Activated CD8-positive, alpha-beta T cell treated with anti-CD3 and anti-CD28 coated beads for 36 hours (primary cell): ENCODE measurements around the gene ATN1. TPM values are rescaled to one million over a fixed set of nuclear protein-coding genes. Genes with fewer than 3 reads are reported as not detected.
A peak's percentile ranks its signal among the peaks of the same experiment; 100 is the strongest.

Experiments
- ATAC-seq: fragments of 200-7000 bp; cut with Tn5 transposase; one replicate; pipeline ENCODE4 v1.10.0; 2021; ENCODE audit warnings: mild to moderate bottlenecking, moderate library complexity
- CTCF ChIA-PET: fragments of 350-600 bp; sonication (Branson Sonifier 250); formaldehyde crosslinking; loops from one replicate; lab custom pipeline; 2021; ENCODE audit warnings: antibody characterized with exemption; lab: Charles Lee
- POLR2A ChIA-PET: fragments of 350-600 bp; sonication (Branson Sonifier 250); formaldehyde crosslinking; loops from one replicate; lab custom pipeline; 2021; ENCODE audit warnings: antibody characterized with exemption; lab: Charles Lee
- DNase-seq: peaks from one replicate; pipeline ENCODE4 v3.0.0-alpha.2; 2020
- H3K27ac Mint-ChIP-seq: one replicate; pipeline ENCODE4 v1.8.0; 2021; ENCODE audit warnings: mild to moderate bottlenecking, mixed read lengths
- H3K27me3 Mint-ChIP-seq: one replicate; pipeline ENCODE4 v1.8.0; 2021; ENCODE audit warnings: mixed read lengths
- H3K36me3 Mint-ChIP-seq: one replicate; pipeline ENCODE4 v1.8.0; 2021; ENCODE audit warnings: low read depth, mixed read lengths
- H3K4me1 Mint-ChIP-seq: one replicate; pipeline ENCODE4 v1.8.0; 2021; ENCODE audit warnings: low read depth, mixed read lengths
- H3K4me3 Mint-ChIP-seq: one replicate; pipeline ENCODE4 v1.8.0; 2021; ENCODE audit warnings: mild to moderate bottlenecking, moderate library complexity, mixed read lengths
- H3K9me3 Mint-ChIP-seq: one replicate; pipeline ENCODE4 v1.8.0; 2021; ENCODE audit warnings: mixed read lengths
- CTCF ChIP-seq: fragments of 200-600 bp; IDR thresholded peaks from one replicate; pipeline ENCODE4 v1.8.0; 2022; ENCODE audit warnings: antibody characterized with exemption, mild to moderate bottlenecking
- intact Hi-C: fragments of 100-400 bp; cut with micrococcal nuclease; formaldehyde crosslinking; loops from one replicate; pipeline ENCODE4 v1.10.0; 2022
- total RNA-seq, 2 experiments: library from RNA; stranded (reverse); gene quantifications; one replicate each; pipeline ENCODE4 v1.2.3, GENCODE V29; 2021

ATN1 gene
- total RNA-seq, 2 experiments from 2014 or later, result 26.4 to 28.5 TPM

- DNase-seq, result peak; percentile 87
- Mint-ChIP-seq H3K36me3 (peaks cover 39% of the 10 kb centered on the region), H3K4me1 (peaks cover 56% of the 10 kb centered on the region), H3K9me3 (no peaks in the 10 kb centered on the region), H3K27ac (peak overlapping the region; percentile 98), H3K27me3 (no peaks in the 10 kb centered on the region), H3K4me3 (peak overlapping the region; percentile 83)
- intact Hi-C loops, result no loop called here
- peak; percentile 50 for ATAC-seq
- ChIA-PET CTCF (interaction anchor here (0.9 to 22.8 kb wide), 16 partner anchors 10 to 397 kb away, joined by 3 to 460 read pairs (median 5); partner anchors contain the start of genes ATN1, SPSB2 and ZNF384), POLR2A (interaction anchor here (0.7 to 36.0 kb wide), 15 partner anchors 10 to 401 kb away, joined by 3 to 1266 read pairs (median 4); partner anchors contain the start of genes ATN1, C12orf57, EMG1 and PHB2)
- TF ChIP-seq CTCF, result no peak
These were observed 9.1 kb downstream of the ATN1 start for GRCh38 chr12:6936636-6937480.

- peak; percentile 89 for TF ChIP-seq CTCF
- Mint-ChIP-seq H3K36me3 (peaks cover 39% of the 10 kb centered on the region), H3K4me1 (peaks cover 54% of the 10 kb centered on the region), H3K9me3 (no peaks in the 10 kb centered on the region), H3K27me3 (no peaks in the 10 kb centered on the region), H3K27ac (peak overlapping the region; percentile 98), H3K4me3 (peak overlapping the region; percentile 83)
- ChIA-PET CTCF (interaction anchor here (0.7 to 22.8 kb wide), 22 partner anchors 11 to 398 kb away, joined by 3 to 460 read pairs (median 5); partner anchors contain the start of genes ATN1, COPS7A, ENO2 and SPSB2), POLR2A (interaction anchor here (0.7 to 36.0 kb wide), 20 partner anchors 11 to 402 kb away, joined by 3 to 1266 read pairs (median 4); partner anchors contain the start of genes ATN1, C12orf57, CDCA3 and EMG1)
- DNase-seq (peak; percentile 96), ATAC-seq (peak; percentile 88)
- intact Hi-C loops, result no loop called here
These were observed 10.0 kb downstream of the ATN1 start for GRCh38 chr12:6937481-6938352.

- DNase-seq (no peak), ATAC-seq (no peak)
- H3K4me1 Mint-ChIP-seq, result peaks cover 54% of the 10 kb centered on the region
- TF ChIP-seq CTCF, result peak; percentile 4
- no peaks in the 10 kb centered on the region for H3K27me3 Mint-ChIP-seq
- H3K36me3 Mint-ChIP-seq, result peaks cover 39% of the 10 kb centered on the region
- intact Hi-C loops, result no loop called here
- peak overlapping the region; percentile 98 for H3K27ac Mint-ChIP-seq
- no peaks in the 10 kb centered on the region for H3K9me3 Mint-ChIP-seq
- CTCF ChIA-PET, result interaction anchor here (1.0 to 22.8 kb wide), 18 partner anchors 10 to 398 kb away, joined by 3 to 460 read pairs (median 5); partner anchors contain the start of genes ATN1, COPS7A, ENO2 and SPSB2
- H3K4me3 Mint-ChIP-seq, result peak overlapping the region; percentile 83
- POLR2A ChIA-PET, result interaction anchor here (0.7 to 36.0 kb wide), 15 partner anchors 12 to 249 kb away, joined by 3 to 1266 read pairs (median 4); partner anchors contain the start of genes ATN1, C12orf57, CDCA3 and EMG1
These were observed 10.8 kb downstream of the ATN1 start for GRCh38 chr12:6938353-6939190.

- ATAC-seq (no peak), DNase-seq (no peak)
- intact Hi-C loops, result no loop called here
- ChIA-PET POLR2A (interaction anchor here (1.9 to 36.0 kb wide), 6 partner anchors 13 to 70 kb away, joined by 4 to 1266 read pairs (median 48); partner anchors contain the start of genes ATN1, C12orf57, EMG1 and PHB2), CTCF (interaction anchor here (2.2 to 22.8 kb wide), 5 partner anchors 9 to 67 kb away, joined by 6 to 460 read pairs (median 29); partner anchors contain the start of genes ATN1 and SPSB2)
- Mint-ChIP-seq H3K36me3 (peaks cover 40% of the 10 kb centered on the region), H3K27me3 (no peaks in the 10 kb centered on the region), H3K27ac (peak overlapping the region; percentile 77), H3K4me3 (peak overlapping the region; percentile 83), H3K4me1 (peaks cover 51% of the 10 kb centered on the region), H3K9me3 (no peaks in the 10 kb centered on the region)
- TF ChIP-seq CTCF, result no peak
These were observed 11.4 kb downstream of the ATN1 start for GRCh38 chr12:6939191-6939540.
